Panc1 (cell line): ENCODE data around the gene MRGPRX4. TPM values are rescaled to one million over a fixed set of nuclear protein-coding genes. Genes with fewer than 3 reads are reported as not detected.

Experiments
- ATAC-seq: fragments of 200-7000 bp; cut with Tn5 transposase; 2 replicates; pipeline ENCODE4 v1.9.1; 2020; ENCODE audit warnings: mild to moderate bottlenecking, moderate library complexity
- BruUV-seq: library from RNA; stranded (reverse); fragments of 400-500 nt; replicated peaks from 2 replicates; lab custom pipeline; 2021; lab: Mats Ljungman, UMichigan
- CTCF ChIA-PET: fragments of 300-600 bp; sonication (Branson Sonifier 250); formaldehyde crosslinking; loops from one replicate; lab custom pipeline; 2022; ENCODE audit warnings: antibody characterized with exemption; lab: Charles Lee
- POLR2A ChIA-PET: fragments of 300-600 bp; sonication (Branson Sonifier 250); formaldehyde crosslinking; loops from one replicate; lab custom pipeline; 2022; ENCODE audit warnings: antibody characterized with exemption; lab: Charles Lee
- DNase-seq: peaks from one replicate; pipeline ENCODE4 v3.0.0-alpha.2; 2010; ENCODE audit warnings: low read depth, low spot score
- H3K27ac ChIP-seq: 2 replicates; pipeline ENCODE4 v1.5.1; 2011; ENCODE audit warnings: mild to moderate bottlenecking, low read length, inconsistent platforms
- H3K27me3 ChIP-seq: fragments of 200-500 bp; sonication (Bioruptor generic); 2 replicates; pipeline ENCODE4 v1.6.0; 2014; ENCODE audit warnings: low read length, inconsistent platforms; ENCODE audit not compliant: control insufficient read depth, insufficient read depth
- H3K36me3 ChIP-seq: fragments of 200-500 bp; sonication (Bioruptor generic); 2 replicates; pipeline ENCODE4 v1.5.1; 2014; ENCODE audit warnings: inconsistent platforms, mild to moderate bottlenecking, low read length, moderate library complexity; ENCODE audit not compliant: control insufficient read depth, insufficient read depth
- H3K4me1 ChIP-seq: 2 replicates; pipeline ENCODE4 v1.5.1; 2011; ENCODE audit warnings: inconsistent platforms, mild to moderate bottlenecking, low read length, moderate library complexity; ENCODE audit not compliant: control insufficient read depth, insufficient read depth
- H3K4me3 ChIP-seq, 2 experiments: 2 replicates each; pipeline ENCODE4 v1.5.1; 2011 to 2012; ENCODE audit warnings: low read depth in 2 of 2, low read length in 2 of 2, mild to moderate bottlenecking in 2 of 2, inconsistent platforms in 1 of 2, moderate library complexity in 1 of 2
- H3K9me3 ChIP-seq: fragments of 200-500 bp; sonication (Bioruptor generic); 2 replicates; pipeline ENCODE4 v1.5.1; 2014; ENCODE audit warnings: low read depth, mild to moderate bottlenecking, inconsistent platforms, low read length, moderate library complexity; ENCODE audit not compliant: control insufficient read depth, insufficient read depth
- CTCF ChIP-seq: fragments of 450-650 bp; IDR thresholded peaks from 2 replicates; pipeline ENCODE4 v1.5.1; 2017; ENCODE audit warnings: mild to moderate bottlenecking
- POLR2AphosphoS5 ChIP-seq: IDR thresholded peaks from 2 replicates; pipeline ENCODE4 v1.6.1; 2012; ENCODE audit warnings: mild to moderate bottlenecking, low read depth, low read length, moderate library complexity
- REST ChIP-seq, 2 experiments: IDR thresholded peaks; 2 replicates each; pipeline ENCODE4 v1.6.1; 2011 to 2012; ENCODE audit warnings: low read depth in 2 of 2, control low read depth in 1 of 2, low read length in 1 of 2, mild to moderate bottlenecking in 1 of 2, moderate library complexity in 1 of 2; ENCODE audit not compliant: insufficient read depth in 1 of 2
- SIN3A ChIP-seq: IDR thresholded peaks from 2 replicates; pipeline ENCODE4 v1.6.1; 2012; ENCODE audit warnings: low read depth, mild to moderate bottlenecking, low read length, moderate library complexity, borderline replicate concordance; ENCODE audit not compliant: insufficient read depth
- TCF7L2 ChIP-seq: IDR thresholded peaks from 2 replicates; pipeline ENCODE4 v1.6.1; 2011; ENCODE audit warnings: mild to moderate bottlenecking, low read depth, low read length, inconsistent platforms
- in situ Hi-C: cut with HindIII; loops from 2 replicates; pipeline ENCODE4 v1.10.0; 2016; ENCODE audit warnings: low sequenced_read_pairs, low pct_unique_long_range_greater_than_20kb
- intact Hi-C: fragments of 100-400 bp; cut with micrococcal nuclease; formaldehyde crosslinking; loops from one replicate; pipeline ENCODE4 v1.10.0; 2022; ENCODE audit not compliant: unreplicated experiment
- total RNA-seq: library from RNA; stranded (reverse); gene quantifications from one replicate; pipeline ENCODE4 v1.2.1, GENCODE V29; 2021; ENCODE audit not compliant: unreplicated experiment

The MRGPRX4 gene
- total RNA-seq, 1 experiment from 2014 or later, result not detected

DNA sequence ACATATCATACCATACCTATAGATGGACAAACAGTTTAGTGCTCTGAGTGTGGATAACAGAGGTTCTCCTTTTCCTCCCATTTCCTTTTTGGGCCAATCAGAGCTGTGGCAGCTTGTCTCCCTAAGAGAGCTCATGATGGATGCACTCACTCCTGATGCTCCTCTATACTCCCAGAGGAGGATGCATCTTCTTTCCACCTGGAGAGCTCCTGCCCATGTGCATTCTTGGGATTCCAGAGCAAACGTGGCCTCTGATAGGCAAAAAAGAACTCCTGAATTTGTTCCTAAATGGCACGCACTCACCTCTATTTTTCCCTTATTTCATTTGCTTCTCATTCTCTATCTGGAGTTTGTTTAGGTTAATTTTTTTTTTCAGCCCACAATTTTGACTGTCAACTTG is 37.3 kb upstream of the MRGPRX4 start:
- CTCF ChIA-PET, result no interaction called here
- ATAC-seq (no peak), DNase-seq (no peak)
- in situ Hi-C loops (no loop called here), intact Hi-C loops (no loop called here)
- H3K27me3 ChIP-seq, result peaks cover 9% of the 10 kb centered on the region
- BruUV-seq, result no TSS peak
- no peaks in the 10 kb centered on the region for H3K4me1 ChIP-seq
- H3K27ac ChIP-seq, result no peak overlapping the region
- TF ChIP-seq REST (IDR thresholded peaks at IDR 0.05; ENCODE audit: insufficient read depth in 1 of 2, low read depth in 2 of 2, low read length in 1 of 2) (no peak), CTCF (no peak), POLR2AphosphoS5 (no peak), SIN3A (no peak), TCF7L2 (no peak)
- no peaks in the 10 kb centered on the region for H3K36me3 ChIP-seq
- H3K9me3 ChIP-seq, result no peaks in the 10 kb centered on the region
- H3K4me3 ChIP-seq, result no peak overlapping the region
- POLR2A ChIA-PET, result no interaction called here

DNA sequence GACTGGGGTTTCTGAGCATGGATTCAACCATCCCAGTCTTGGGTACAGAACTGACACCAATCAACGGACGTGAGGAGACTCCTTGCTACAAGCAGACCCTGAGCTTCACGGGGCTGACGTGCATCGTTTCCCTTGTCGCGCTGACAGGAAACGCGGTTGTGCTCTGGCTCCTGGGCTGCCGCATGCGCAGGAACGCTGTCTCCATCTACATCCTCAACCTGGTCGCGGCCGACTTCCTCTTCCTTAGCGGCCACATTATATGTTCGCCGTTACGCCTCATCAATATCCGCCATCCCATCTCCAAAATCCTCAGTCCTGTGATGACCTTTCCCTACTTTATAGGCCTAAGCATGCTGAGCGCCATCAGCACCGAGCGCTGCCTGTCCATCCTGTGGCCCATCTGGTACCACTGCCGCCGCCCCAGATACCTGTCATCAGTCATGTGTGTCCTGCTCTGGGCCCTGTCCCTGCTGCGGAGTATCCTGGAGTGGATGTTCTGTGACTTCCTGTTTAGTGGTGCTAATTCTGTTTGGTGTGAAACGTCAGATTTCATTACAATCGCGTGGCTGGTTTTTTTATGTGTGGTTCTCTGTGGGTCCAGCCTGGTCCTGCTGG is 35.3 kb upstream of the MRGPRX4 start:
- Histone ChIP-seq H3K4me3 (no peak overlapping the region), H3K27ac (no peak overlapping the region), H3K4me1 (no peaks in the 10 kb centered on the region), H3K36me3 (no peaks in the 10 kb centered on the region), H3K27me3 (peaks cover 9% of the 10 kb centered on the region), H3K9me3 (no peaks in the 10 kb centered on the region)
- BruUV-seq, result no TSS peak
- intact Hi-C loops, result no loop called here
- in situ Hi-C loops, result no loop called here
- ATAC-seq, result no peak
- ChIA-PET CTCF (no interaction called here), POLR2A (no interaction called here)
- no peak for TF ChIP-seq SIN3A
- no peak for TF ChIP-seq POLR2AphosphoS5
- TF ChIP-seq TCF7L2, result no peak
- no peak for TF ChIP-seq REST (IDR thresholded peaks at IDR 0.05; ENCODE audit: insufficient read depth in 1 of 2, low read depth in 2 of 2, low read length in 1 of 2)
- no peak for TF ChIP-seq CTCF
- no peak for DNase-seq
